ENCODE results near the gene COX8A.
A peak's percentile ranks its signal among the peaks of the same experiment; 100 is the strongest.

The COX8A gene

GRCh38 chr11:63997801-63998337 lies 23.4 kb downstream of the COX8A start:
- H3K36me3 ChIP-seq (ENCODE audit: control insufficient read depth, insufficient read depth, low read length, severe bottlenecking): peaks cover 39% of the 10 kb centered on the region
- no peak for DNase-seq (ENCODE audit: low read depth)

GRCh38 chr11:63998558-63999348 lies 24.3 kb downstream of the COX8A start:
- peaks cover 36% of the 10 kb centered on the region for H3K36me3 ChIP-seq (ENCODE audit: control insufficient read depth, insufficient read depth, low read length, severe bottlenecking)
- peaks cover 3% of the 10 kb centered on the region for H3K4me1 ChIP-seq (ENCODE audit: control insufficient read depth, insufficient read depth, low read length)
- no peak overlapping the region for H3K4me3 ChIP-seq (ENCODE audit: low read length)
- H3K27me3 ChIP-seq (replicated peaks; ENCODE audit: control insufficient read depth, insufficient read depth, low read length): peaks cover 7% of the 10 kb centered on the region
- no peaks in the 10 kb centered on the region for H3K9me3 ChIP-seq (ENCODE audit: control insufficient read depth, low read length)
- H3K9ac ChIP-seq (ENCODE audit: low read length): no peak overlapping the region
- no peak for DNase-seq (ENCODE audit: low read depth)

More at GRCh38 chr11:63997801-63998337, 23.4 kb downstream of the COX8A start:
- H3K4me3 ChIP-seq (ENCODE audit: low read length): no peak overlapping the region
- no peak overlapping the region for H3K9ac ChIP-seq (ENCODE audit: low read length)
- peaks cover 7% of the 10 kb centered on the region for H3K27me3 ChIP-seq (replicated peaks; ENCODE audit: control insufficient read depth, insufficient read depth, low read length)
- H3K9me3 ChIP-seq (ENCODE audit: control insufficient read depth, low read length): no peaks in the 10 kb centered on the region
- peaks cover 3% of the 10 kb centered on the region for H3K4me1 ChIP-seq (ENCODE audit: control insufficient read depth, insufficient read depth, low read length)

GRCh38 chr11:63999349-64000025 lies 25.1 kb downstream of the COX8A start:
- no peaks in the 10 kb centered on the region for H3K9me3 ChIP-seq (ENCODE audit: control insufficient read depth, low read length)
- peaks cover 3% of the 10 kb centered on the region for H3K4me1 ChIP-seq (ENCODE audit: control insufficient read depth, insufficient read depth, low read length)
- no peak overlapping the region for H3K4me3 ChIP-seq (ENCODE audit: low read length)
- DNase-seq (ENCODE audit: low read depth): peak; percentile 22
- H3K9ac ChIP-seq (ENCODE audit: low read length): no peak overlapping the region
- peaks cover 7% of the 10 kb centered on the region for H3K27me3 ChIP-seq (replicated peaks; ENCODE audit: control insufficient read depth, insufficient read depth, low read length)
- H3K36me3 ChIP-seq (ENCODE audit: control insufficient read depth, insufficient read depth, low read length, severe bottlenecking): peaks cover 33% of the 10 kb centered on the region

GRCh38 chr11:64000026-64000739 lies 25.8 kb downstream of the COX8A start:
- peaks cover 7% of the 10 kb centered on the region for H3K27me3 ChIP-seq (replicated peaks; ENCODE audit: control insufficient read depth, insufficient read depth, low read length)
- peaks cover 29% of the 10 kb centered on the region for H3K36me3 ChIP-seq (ENCODE audit: control insufficient read depth, insufficient read depth, low read length, severe bottlenecking)
- no peaks in the 10 kb centered on the region for H3K9me3 ChIP-seq (ENCODE audit: control insufficient read depth, low read length)
- DNase-seq (ENCODE audit: low read depth): peak; percentile 91
- peak overlapping the region; percentile 63 for H3K4me3 ChIP-seq (ENCODE audit: low read length)
- H3K9ac ChIP-seq (ENCODE audit: low read length): peak overlapping the region; percentile 66
- peaks cover 3% of the 10 kb centered on the region for H3K4me1 ChIP-seq (ENCODE audit: control insufficient read depth, insufficient read depth, low read length)

GRCh38 chr11:64000740-64001483 lies 26.5 kb downstream of the COX8A start:
- no peaks in the 10 kb centered on the region for H3K9me3 ChIP-seq (ENCODE audit: control insufficient read depth, low read length)
- peaks cover 3% of the 10 kb centered on the region for H3K4me1 ChIP-seq (ENCODE audit: control insufficient read depth, insufficient read depth, low read length)
- H3K27me3 ChIP-seq (replicated peaks; ENCODE audit: control insufficient read depth, insufficient read depth, low read length): peaks cover 7% of the 10 kb centered on the region
- peak overlapping the region; percentile 63 for H3K4me3 ChIP-seq (ENCODE audit: low read length)
- peak overlapping the region; percentile 66 for H3K9ac ChIP-seq (ENCODE audit: low read length)
- peaks cover 22% of the 10 kb centered on the region for H3K36me3 ChIP-seq (ENCODE audit: control insufficient read depth, insufficient read depth, low read length, severe bottlenecking)
- no peak for DNase-seq (ENCODE audit: low read depth)

GRCh38 chr11:64001484-64002420 lies 27.3 kb downstream of the COX8A start:
- no peak for DNase-seq (ENCODE audit: low read depth)
- Histone ChIP-seq H3K9ac (ENCODE audit: low read length) (no peak overlapping the region), H3K4me3 (ENCODE audit: low read length) (no peak overlapping the region), H3K27me3 (replicated peaks; ENCODE audit: control insufficient read depth, insufficient read depth, low read length) (peaks cover 7% of the 10 kb centered on the region), H3K9me3 (ENCODE audit: control insufficient read depth, low read length) (no peaks in the 10 kb centered on the region), H3K36me3 (ENCODE audit: control insufficient read depth, insufficient read depth, low read length, severe bottlenecking) (peaks cover 15% of the 10 kb centered on the region), H3K4me1 (ENCODE audit: control insufficient read depth, insufficient read depth, low read length) (peaks cover 3% of the 10 kb centered on the region)

GRCh38 chr11:64003807-64004589 lies 29.6 kb downstream of the COX8A start:
- Histone ChIP-seq H3K36me3 (ENCODE audit: control insufficient read depth, insufficient read depth, low read length, severe bottlenecking) (no peaks in the 10 kb centered on the region), H3K4me1 (ENCODE audit: control insufficient read depth, insufficient read depth, low read length) (peaks cover 15% of the 10 kb centered on the region), H3K27me3 (replicated peaks; ENCODE audit: control insufficient read depth, insufficient read depth, low read length) (peaks cover 7% of the 10 kb centered on the region), H3K4me3 (ENCODE audit: low read length) (no peak overlapping the region), H3K9me3 (ENCODE audit: control insufficient read depth, low read length) (no peaks in the 10 kb centered on the region), H3K9ac (ENCODE audit: low read length) (no peak overlapping the region)
- no peak for DNase-seq (ENCODE audit: low read depth)

- DNase-seq (ENCODE audit: low read depth): no peak
- Histone ChIP-seq H3K9me3 (ENCODE audit: control insufficient read depth, low read length) (no peaks in the 10 kb centered on the region), H3K36me3 (ENCODE audit: control insufficient read depth, insufficient read depth, low read length, severe bottlenecking) (no peaks in the 10 kb centered on the region), H3K27me3 (replicated peaks; ENCODE audit: control insufficient read depth, insufficient read depth, low read length) (peaks cover 7% of the 10 kb centered on the region), H3K4me3 (ENCODE audit: low read length) (no peak overlapping the region), H3K9ac (ENCODE audit: low read length) (no peak overlapping the region), H3K4me1 (ENCODE audit: control insufficient read depth, insufficient read depth, low read length) (peaks cover 15% of the 10 kb centered on the region)
Measured at GRCh38 chr11:64004590-64004984, 30.2 kb downstream of the COX8A start.

- no peak overlapping the region for H3K4me3 ChIP-seq (ENCODE audit: low read length)
- peaks cover 12% of the 10 kb centered on the region for H3K4me1 ChIP-seq (ENCODE audit: control insufficient read depth, insufficient read depth, low read length)
- no peaks in the 10 kb centered on the region for H3K9me3 ChIP-seq (ENCODE audit: control insufficient read depth, low read length)
- no peaks in the 10 kb centered on the region for H3K36me3 ChIP-seq (ENCODE audit: control insufficient read depth, insufficient read depth, low read length, severe bottlenecking)
- H3K9ac ChIP-seq (ENCODE audit: low read length): no peak overlapping the region
- H3K27me3 ChIP-seq (replicated peaks; ENCODE audit: control insufficient read depth, insufficient read depth, low read length): peaks cover 7% of the 10 kb centered on the region
- no peak for DNase-seq (ENCODE audit: low read depth)
Measured at GRCh38 chr11:64005691-64006090, 31.3 kb downstream of the COX8A start.
